ENCODE measurements around the gene CST7.

- TF ChIP-seq CTCF (IDR thresholded peaks at IDR 0.05; ENCODE audit: low read length) (no peak), EZH2 (optimal IDR thresholded peaks at IDR 0.05; ENCODE audit: low read depth, low read length) (no peak)
Observed at GRCh38 chr20:24972341-24972740, 23.3 kb downstream of the CST7 start.
